Effector memory CD8-positive, alpha-beta T cell (primary cell): ENCODE measurements around the gene BCL11A.

Source experiments
- ATAC-seq: fragments of 150-1000 bp; cut with Tn5 transposase; replicated peaks from 2 replicates; pipeline ENCODE4 v1.10.0; 2021; ENCODE audit warnings: mild to moderate bottlenecking, moderate library complexity
- DNase-seq, 3 experiments: peaks; one replicate each; pipeline ENCODE4 v3.0.0; 2021
- H3K27ac Mint-ChIP-seq, 2 donors: one replicate each; pipeline ENCODE4 v1.8.0; 2022; ENCODE audit warnings: mild to moderate bottlenecking in 2 of 2, mixed read lengths in 2 of 2, moderate library complexity in 2 of 2
- H3K27me3 Mint-ChIP-seq, 2 donors: one replicate each; pipeline ENCODE4 v1.8.0; 2022; ENCODE audit warnings: mixed read lengths in 2 of 2
- H3K36me3 Mint-ChIP-seq: one replicate; pipeline ENCODE4 v1.8.0; 2022; ENCODE audit warnings: mild to moderate bottlenecking, moderate library complexity, mixed read lengths; ENCODE audit not compliant: insufficient read depth
- H3K4me1 Mint-ChIP-seq, 2 donors: one replicate each; pipeline ENCODE4 v1.8.0; 2022; ENCODE audit warnings: low read depth in 2 of 2, mixed read lengths in 2 of 2
- H3K4me3 Mint-ChIP-seq, 2 donors: one replicate each; pipeline ENCODE4 v1.8.0; 2022; ENCODE audit warnings: mild to moderate bottlenecking in 2 of 2, mixed read lengths in 2 of 2, moderate library complexity in 2 of 2
- H3K9me3 Mint-ChIP-seq, 2 donors: one replicate each; pipeline ENCODE4 v1.8.0; 2022; ENCODE audit warnings: mixed read lengths in 2 of 2
- total RNA-seq, 9 experiments: gene quantifications; one replicate each; lab custom pipeline; 2026; lab: John Stamatoyannopoulos, UW

The BCL11A gene
- total RNA-seq = 0 to 1.0 (median 0.07) reads per million in 9 experiments

- Mint-ChIP-seq H3K4me1 (peaks cover 31 to 35% of the 10 kb centered on the region in 2 donors), H3K9me3 (no peaks in the 10 kb centered on the region), H3K27me3 (peaks cover 42 to 72% of the 10 kb centered on the region in 2 donors), H3K27ac (peak within 1 kb of the TSS in 1 of 2 donors; percentile 68), H3K4me3 (peak within 1 kb of the TSS; percentile 74 to 80), H3K36me3 (peaks cover 4% of the 10 kb centered on the region)
- ATAC-seq (no peak), DNase-seq (no peak)
These were observed at the start of gene BCL11A for GRCh38 chr2:60553495-60554073. BCL11A (minus strand) TSS chr2:60553654; CDS start chr2:60553270, 384 bp downstream.

GRCh38 chr2:60602828-60603532 lies 49.5 kb upstream of the BCL11A start:
- H3K9me3 Mint-ChIP-seq = no peaks in the 10 kb centered on the region
- H3K4me1 Mint-ChIP-seq = no peaks in the 10 kb centered on the region
- H3K4me3 Mint-ChIP-seq = no peak overlapping the region
- no peak for ATAC-seq
- H3K36me3 Mint-ChIP-seq = no peaks in the 10 kb centered on the region
- no peak overlapping the region for H3K27ac Mint-ChIP-seq
- DNase-seq = no peak
- H3K27me3 Mint-ChIP-seq = peaks cover 54 to 59% of the 10 kb centered on the region in 2 donors

GRCh38 chr2:60602388-60602787 lies 48.9 kb upstream of the BCL11A start:
- H3K4me1 Mint-ChIP-seq = no peaks in the 10 kb centered on the region
- H3K27me3 Mint-ChIP-seq = peaks cover 57% of the 10 kb centered on the region in 2 donors
- peaks cover 2% of the 10 kb centered on the region for H3K36me3 Mint-ChIP-seq
- ATAC-seq = no peak
- no peaks in the 10 kb centered on the region for H3K9me3 Mint-ChIP-seq
- no peak for DNase-seq
- no peak overlapping the region for H3K4me3 Mint-ChIP-seq
- no peak overlapping the region for H3K27ac Mint-ChIP-seq

- Mint-ChIP-seq H3K4me1 (no peaks in the 10 kb centered on the region), H3K9me3 (no peaks in the 10 kb centered on the region), H3K36me3 (peaks cover 2% of the 10 kb centered on the region), H3K27ac (no peak overlapping the region), H3K4me3 (no peak overlapping the region), H3K27me3 (peaks cover 37 to 51% of the 10 kb centered on the region in 2 donors)
- ATAC-seq = no peak
- DNase-seq = no peak
These were observed 44.8 kb upstream of the BCL11A start for GRCh38 chr2:60598271-60598670.

DNA sequence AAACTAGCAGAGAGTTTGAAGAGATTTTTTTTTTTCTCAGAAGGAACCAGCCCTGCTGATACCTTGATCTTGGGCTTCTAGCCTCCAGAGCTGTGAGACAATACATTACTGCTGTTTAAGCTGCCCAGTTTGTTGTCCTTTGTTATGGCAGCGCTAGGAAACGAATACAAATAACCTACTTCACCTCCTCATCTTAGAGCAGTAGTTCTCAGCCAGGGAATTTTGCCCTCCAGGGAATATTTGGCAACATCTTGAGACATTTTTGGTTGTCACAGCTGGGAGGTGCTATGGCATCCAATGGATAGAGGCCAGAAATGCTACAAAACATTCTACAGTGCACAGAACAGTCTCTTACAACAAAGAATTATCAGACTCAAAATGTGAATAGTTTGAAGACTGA lies 43.9 kb upstream of the BCL11A start:
- Mint-ChIP-seq H3K4me3 (no peak overlapping the region), H3K36me3 (peaks cover 2% of the 10 kb centered on the region), H3K4me1 (no peaks in the 10 kb centered on the region), H3K27ac (no peak overlapping the region), H3K9me3 (no peaks in the 10 kb centered on the region), H3K27me3 (peaks cover 29 to 45% of the 10 kb centered on the region in 2 donors)
- DNase-seq = no peak
- ATAC-seq = no peak

DNA sequence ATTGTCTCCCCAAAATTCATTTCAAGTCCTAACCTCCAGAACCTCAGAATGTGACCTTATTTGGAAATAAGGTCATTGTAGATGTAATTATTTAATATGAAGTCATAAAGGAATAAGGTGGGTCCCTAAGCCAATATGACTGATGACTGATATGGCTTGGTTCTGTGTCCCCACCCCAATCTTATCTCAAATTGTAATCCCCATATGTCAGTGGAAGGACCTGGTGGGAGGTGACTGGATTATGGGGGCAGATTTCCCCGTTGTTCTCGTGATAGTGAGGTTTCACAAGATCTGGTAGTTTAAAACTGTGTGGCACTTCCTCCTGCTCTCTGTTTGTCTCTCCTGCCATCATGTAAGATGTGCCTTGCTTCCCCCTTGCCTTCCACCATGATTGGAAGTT lies 43.0 kb upstream of the BCL11A start:
- ATAC-seq = no peak
- H3K9me3 Mint-ChIP-seq = no peaks in the 10 kb centered on the region
- H3K27me3 Mint-ChIP-seq = peaks cover 25 to 53% of the 10 kb centered on the region in 2 donors
- no peaks in the 10 kb centered on the region for H3K4me1 Mint-ChIP-seq
- no peak overlapping the region for H3K4me3 Mint-ChIP-seq
- DNase-seq = no peak
- H3K36me3 Mint-ChIP-seq = peaks cover 2% of the 10 kb centered on the region
- H3K27ac Mint-ChIP-seq = no peak overlapping the region

- H3K36me3 Mint-ChIP-seq = peaks cover 2% of the 10 kb centered on the region
- ATAC-seq (no peak), DNase-seq (no peak)
- no peak overlapping the region for H3K27ac Mint-ChIP-seq
- no peaks in the 10 kb centered on the region for H3K9me3 Mint-ChIP-seq
- no peak overlapping the region for H3K4me3 Mint-ChIP-seq
- peaks cover 25 to 57% of the 10 kb centered on the region in 2 donors for H3K27me3 Mint-ChIP-seq
- H3K4me1 Mint-ChIP-seq = no peaks in the 10 kb centered on the region
These were observed 42.5 kb upstream of the BCL11A start for GRCh38 chr2:60595953-60596352.

DNA sequence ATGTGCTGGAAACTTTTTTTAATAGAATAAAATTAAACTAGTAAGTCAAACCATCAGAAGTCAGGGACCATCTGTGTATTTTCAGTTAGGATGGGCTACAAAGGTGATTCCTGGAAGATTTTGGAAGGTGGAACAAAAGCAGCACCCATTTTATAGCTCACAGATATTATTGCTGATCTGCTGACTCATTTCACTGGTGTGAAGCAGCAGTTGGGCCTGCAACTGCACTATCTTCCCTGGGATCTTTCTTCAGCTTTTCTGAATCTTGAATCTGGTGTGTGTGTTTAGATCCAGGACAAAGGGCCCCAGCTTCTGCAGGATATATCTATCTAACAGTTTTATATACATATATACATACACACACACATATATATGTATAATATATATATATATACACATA lies 35.6 kb upstream of the BCL11A start:
- DNase-seq (no peak), ATAC-seq (no peak)
- Mint-ChIP-seq H3K4me1 (no peaks in the 10 kb centered on the region), H3K36me3 (no peaks in the 10 kb centered on the region), H3K27me3 (peaks cover 42 to 70% of the 10 kb centered on the region in 2 donors), H3K27ac (no peak overlapping the region), H3K9me3 (no peaks in the 10 kb centered on the region), H3K4me3 (no peak overlapping the region)

DNA sequence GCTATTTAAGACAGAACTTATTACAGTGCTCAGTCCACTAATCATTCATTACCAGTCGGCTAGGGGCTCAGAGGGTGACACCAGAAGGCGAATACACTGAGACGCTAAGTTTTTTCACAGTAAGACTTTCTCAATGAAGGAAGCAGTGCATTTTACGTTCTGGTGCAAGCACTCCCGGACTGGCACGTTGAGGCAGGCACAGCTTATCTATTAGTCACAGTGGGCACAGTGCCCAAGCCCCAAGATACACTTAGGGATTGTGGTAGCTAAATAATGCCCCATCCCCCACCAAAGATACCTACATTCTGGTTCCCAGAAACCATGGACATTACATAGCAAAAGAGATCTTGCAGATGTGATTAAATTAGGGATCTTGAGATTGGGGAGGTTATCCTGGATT lies 32.6 kb upstream of the BCL11A start:
- no peaks in the 10 kb centered on the region for H3K36me3 Mint-ChIP-seq
- DNase-seq (no peak), ATAC-seq (no peak)
- no peaks in the 10 kb centered on the region for H3K9me3 Mint-ChIP-seq
- H3K4me1 Mint-ChIP-seq = peaks cover 0 to 3% of the 10 kb centered on the region in 2 donors
- H3K4me3 Mint-ChIP-seq = no peak overlapping the region
- H3K27me3 Mint-ChIP-seq = peaks cover 58 to 83% of the 10 kb centered on the region in 2 donors
- no peak overlapping the region for H3K27ac Mint-ChIP-seq

- Mint-ChIP-seq H3K36me3 (no peaks in the 10 kb centered on the region), H3K9me3 (no peaks in the 10 kb centered on the region), H3K27ac (no peak overlapping the region), H3K27me3 (peaks cover 59 to 83% of the 10 kb centered on the region in 2 donors), H3K4me3 (no peak overlapping the region), H3K4me1 (peaks cover 0 to 3% of the 10 kb centered on the region in 2 donors)
- ATAC-seq (no peak), DNase-seq (no peak)
These were observed 31.8 kb upstream of the BCL11A start for GRCh38 chr2:60585276-60585675.

GRCh38 chr2:60583604-60584003 lies 30.1 kb upstream of the BCL11A start:
- no peaks in the 10 kb centered on the region for H3K9me3 Mint-ChIP-seq
- H3K4me1 Mint-ChIP-seq = peaks cover 0 to 3% of the 10 kb centered on the region in 2 donors
- H3K4me3 Mint-ChIP-seq = no peak overlapping the region
- no peak overlapping the region for H3K27ac Mint-ChIP-seq
- no peaks in the 10 kb centered on the region for H3K36me3 Mint-ChIP-seq
- DNase-seq = no peak
- peaks cover 70 to 90% of the 10 kb centered on the region in 2 donors for H3K27me3 Mint-ChIP-seq
- ATAC-seq = no peak

- Mint-ChIP-seq H3K36me3 (no peaks in the 10 kb centered on the region), H3K9me3 (no peaks in the 10 kb centered on the region), H3K27ac (no peak overlapping the region), H3K4me1 (peaks cover 0 to 3% of the 10 kb centered on the region in 2 donors), H3K27me3 (peaks cover 68 to 82% of the 10 kb centered on the region in 2 donors), H3K4me3 (peak overlapping the region; percentile 27 to 50)
- DNase-seq (peak; percentile 40 to 55 (median 51)), ATAC-seq (peak; percentile 87)
These were observed 28.2 kb upstream of the BCL11A start for GRCh38 chr2:60581433-60582282.

- no peak overlapping the region for H3K27ac Mint-ChIP-seq
- no peaks in the 10 kb centered on the region for H3K9me3 Mint-ChIP-seq
- no peak overlapping the region for H3K4me3 Mint-ChIP-seq
- DNase-seq = no peak
- ATAC-seq = no peak
- peaks cover 0 to 3% of the 10 kb centered on the region in 2 donors for H3K4me1 Mint-ChIP-seq
- H3K27me3 Mint-ChIP-seq = peaks cover 45 to 61% of the 10 kb centered on the region in 2 donors
- H3K36me3 Mint-ChIP-seq = no peaks in the 10 kb centered on the region
These were observed 24.3 kb upstream of the BCL11A start for GRCh38 chr2:60577682-60578283.
